Stimulated activated CD4-positive, alpha-beta T cell treated with anti-CD3 and anti-CD28 coated beads, Interleukin-12 subunit alpha, Interleukin-12 subunit beta, amount 100 ng/mL, for 48 hours (primary cell): ENCODE data around the gene HEMK1.
A peak's percentile ranks its signal among the peaks of the same experiment; 100 is the strongest.

ENCODE experiments used
- DNase-seq, 3 donors: peaks; one replicate each; pipeline ENCODE4 v3.0.0-alpha.2; 2020; ENCODE audit warnings: low read depth in 2 of 3, low spot score in 1 of 3

HEMK1 gene

GRCh38 chr3:50599115-50599715 lies 29.9 kb downstream of the HEMK1 start:
- no peak for DNase-seq

- DNase-seq = no peak
These were observed 30.4 kb downstream of the HEMK1 start for GRCh38 chr3:50599716-50600118.

DNA sequence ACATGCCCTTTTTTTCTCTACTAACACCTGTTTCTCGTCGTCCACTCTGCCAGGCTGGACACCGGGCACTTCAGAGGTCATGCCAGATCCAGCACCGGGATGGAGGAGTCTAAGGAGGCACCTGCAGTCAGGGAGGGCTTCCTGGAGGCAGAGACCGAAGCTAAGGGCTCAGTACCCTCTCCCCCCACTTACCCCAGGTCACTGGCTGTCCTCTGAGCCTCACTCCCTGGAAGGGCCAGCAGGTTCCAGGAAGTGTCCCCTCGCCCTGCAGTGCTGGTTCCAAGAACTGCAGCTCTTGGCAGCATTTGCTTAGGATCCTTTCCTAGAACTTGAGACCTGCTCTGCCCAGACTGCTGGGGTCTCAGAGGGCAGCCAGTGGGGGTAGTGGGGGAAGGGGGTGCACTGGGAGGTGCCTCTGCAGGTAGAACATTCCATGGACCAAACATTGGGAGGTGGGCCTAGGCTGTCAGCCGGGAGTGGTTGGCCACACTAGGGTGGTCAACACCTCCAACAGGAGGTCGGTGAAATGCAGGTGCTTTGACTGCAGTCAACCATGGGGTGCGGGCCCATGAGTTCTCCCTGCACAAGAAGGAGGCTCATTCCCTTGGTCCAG lies 30.9 kb downstream of the HEMK1 start:
- DNase-seq = no peak

GRCh38 chr3:50600841-50601591 lies 31.7 kb downstream of the HEMK1 start:
- peak; percentile 89 to 94 (median 89) for DNase-seq

- peak in 1 of 3 donors; percentile 35 for DNase-seq
These were observed 33.4 kb downstream of the HEMK1 start for GRCh38 chr3:50602595-50603191.

GRCh38 chr3:50603261-50604109 lies 34.2 kb downstream of the HEMK1 start:
- no peak for DNase-seq

GRCh38 chr3:50604110-50604621 lies 34.8 kb downstream of the HEMK1 start:
- DNase-seq = no peak

- no peak for DNase-seq
These were observed 35.6 kb downstream of the HEMK1 start for GRCh38 chr3:50604628-50605588.

- peak in 1 of 3 donors; percentile 32 for DNase-seq
These were observed 36.6 kb downstream of the HEMK1 start for GRCh38 chr3:50605901-50606326.

DNA sequence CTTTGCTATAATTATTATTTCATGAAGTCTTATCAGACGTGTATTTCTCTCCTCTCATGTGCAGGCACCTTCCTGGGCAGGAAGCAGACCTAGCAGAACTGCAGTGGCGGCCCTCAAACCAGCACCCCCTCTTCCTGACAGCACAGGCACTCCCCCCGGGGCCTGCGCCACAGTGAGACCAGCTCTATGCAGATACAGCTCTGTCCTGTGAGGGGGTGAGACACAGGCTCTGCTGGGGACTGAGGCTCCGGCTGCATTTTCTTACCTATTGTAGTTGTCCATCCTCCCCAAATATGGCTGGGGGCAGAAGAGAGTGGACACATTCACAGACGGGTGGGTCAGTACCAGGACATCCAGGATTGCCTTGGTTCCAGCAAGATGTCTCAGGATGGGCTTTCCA lies 37.3 kb downstream of the HEMK1 start:
- DNase-seq = no peak

- DNase-seq = peak in 1 of 3 donors; percentile 27
These were observed 38.2 kb downstream of the HEMK1 start for GRCh38 chr3:50607271-50608091.

GRCh38 chr3:50608278-50608677 lies 39.0 kb downstream of the HEMK1 start:
- no peak for DNase-seq

GRCh38 chr3:50609071-50609762 lies 39.9 kb downstream of the HEMK1 start:
- no peak for DNase-seq

- DNase-seq = no peak
These were observed 40.4 kb downstream of the HEMK1 start for GRCh38 chr3:50609763-50610085.

DNA sequence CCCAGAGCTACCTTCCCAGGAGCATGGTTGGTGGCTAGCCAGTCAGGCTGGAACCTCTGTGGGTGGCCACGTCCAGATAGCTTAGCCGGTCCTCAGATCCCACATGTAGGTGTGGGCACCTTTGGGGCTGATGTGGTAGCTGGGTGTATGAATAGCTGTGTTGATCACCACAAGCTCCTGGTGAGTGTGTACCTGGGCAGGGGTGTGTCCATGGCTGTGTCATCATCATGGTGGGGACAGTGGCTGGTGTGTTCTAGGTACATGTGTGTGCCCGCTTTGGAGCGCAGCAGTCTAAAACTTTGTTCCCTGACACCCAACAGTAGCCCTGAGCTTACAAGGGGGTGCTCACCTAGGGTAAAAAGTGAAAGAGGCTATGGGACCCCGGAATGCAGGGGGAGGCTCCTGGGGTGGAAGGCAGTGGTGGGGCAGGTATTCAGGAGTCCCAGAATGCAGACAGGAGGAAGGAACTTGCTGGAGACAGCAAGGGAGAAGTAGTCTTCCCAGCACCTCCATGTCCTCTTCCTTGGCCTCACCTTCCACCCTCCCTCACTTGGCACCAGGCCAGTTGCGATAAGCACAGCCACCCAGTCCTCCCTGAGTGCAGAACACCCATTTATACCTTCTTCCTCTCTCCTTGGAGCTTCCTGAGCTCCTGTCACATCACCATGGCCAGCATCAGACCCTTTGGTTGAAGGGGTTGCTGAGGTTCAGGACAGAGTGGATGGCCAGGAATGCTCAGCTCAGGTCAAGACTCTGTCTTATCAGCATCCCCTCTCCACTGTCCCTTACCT lies 41.1 kb downstream of the HEMK1 start:
- DNase-seq = peak in 1 of 3 donors; percentile 34

- no peak for DNase-seq
These were observed 41.7 kb downstream of the HEMK1 start for GRCh38 chr3:50610992-50611463.

- DNase-seq = peak; percentile 98 to 99 (median 98)
These were observed 42.3 kb downstream of the HEMK1 start, which contains the start of gene CISH for GRCh38 chr3:50611464-50612233. CISH (minus strand) TSS chr3:50611774; CDS start chr3:50611650, 124 bp downstream.
